ENCODE data around the gene ERGIC1.

ERGIC1 gene

GRCh38 chr5:172951371-172952033 lies 117.5 kb downstream of the ERGIC1 start:
- DNase-seq (ENCODE audit: extremely low read depth, low read depth) = no peak
- TF ChIP-seq, protein P1, sequence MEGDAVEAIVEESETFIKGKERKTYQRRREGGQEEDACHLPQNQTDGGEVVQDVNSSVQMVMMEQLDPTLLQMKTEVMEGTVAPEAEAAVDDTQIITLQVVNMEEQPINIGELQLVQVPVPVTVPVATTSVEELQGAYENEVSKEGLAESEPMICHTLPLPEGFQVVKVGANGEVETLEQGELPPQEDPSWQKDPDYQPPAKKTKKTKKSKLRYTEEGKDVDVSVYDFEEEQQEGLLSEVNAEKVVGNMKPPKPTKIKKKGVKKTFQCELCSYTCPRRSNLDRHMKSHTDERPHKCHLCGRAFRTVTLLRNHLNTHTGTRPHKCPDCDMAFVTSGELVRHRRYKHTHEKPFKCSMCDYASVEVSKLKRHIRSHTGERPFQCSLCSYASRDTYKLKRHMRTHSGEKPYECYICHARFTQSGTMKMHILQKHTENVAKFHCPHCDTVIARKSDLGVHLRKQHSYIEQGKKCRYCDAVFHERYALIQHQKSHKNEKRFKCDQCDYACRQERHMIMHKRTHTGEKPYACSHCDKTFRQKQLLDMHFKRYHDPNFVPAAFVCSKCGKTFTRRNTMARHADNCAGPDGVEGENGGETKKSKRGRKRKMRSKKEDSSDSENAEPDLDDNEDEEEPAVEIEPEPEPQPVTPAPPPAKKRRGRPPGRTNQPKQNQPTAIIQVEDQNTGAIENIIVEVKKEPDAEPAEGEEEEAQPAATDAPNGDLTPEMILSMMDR (IDR thresholded peaks at IDR 0.05; ENCODE audit: low read depth, low read length) = no peak

DNA sequence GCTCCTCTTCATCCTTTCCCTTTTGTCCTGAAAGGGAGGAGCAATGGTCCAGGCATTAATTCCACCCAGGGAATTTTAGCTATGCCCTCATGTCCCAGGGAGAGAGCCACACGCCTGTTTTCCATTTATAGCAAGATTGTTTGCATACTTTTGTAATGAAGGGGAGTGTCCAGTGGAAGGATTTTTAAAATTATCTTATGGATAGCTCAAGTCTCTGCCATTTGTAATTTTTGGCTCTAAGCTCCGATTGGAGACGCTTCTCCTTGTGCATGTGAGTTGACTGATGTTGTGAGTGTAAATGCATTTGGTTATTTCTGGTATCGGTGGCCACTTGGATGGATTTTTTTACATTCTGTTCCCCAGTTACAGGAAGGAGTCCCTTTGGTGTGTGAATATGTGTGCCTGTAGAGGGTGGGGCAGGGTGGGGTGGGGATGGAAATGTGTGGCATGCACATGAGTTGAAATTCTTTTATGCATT lies 118.0 kb downstream of the ERGIC1 start:
- DNase-seq (ENCODE audit: extremely low read depth, low read depth) = no peak

DNA sequence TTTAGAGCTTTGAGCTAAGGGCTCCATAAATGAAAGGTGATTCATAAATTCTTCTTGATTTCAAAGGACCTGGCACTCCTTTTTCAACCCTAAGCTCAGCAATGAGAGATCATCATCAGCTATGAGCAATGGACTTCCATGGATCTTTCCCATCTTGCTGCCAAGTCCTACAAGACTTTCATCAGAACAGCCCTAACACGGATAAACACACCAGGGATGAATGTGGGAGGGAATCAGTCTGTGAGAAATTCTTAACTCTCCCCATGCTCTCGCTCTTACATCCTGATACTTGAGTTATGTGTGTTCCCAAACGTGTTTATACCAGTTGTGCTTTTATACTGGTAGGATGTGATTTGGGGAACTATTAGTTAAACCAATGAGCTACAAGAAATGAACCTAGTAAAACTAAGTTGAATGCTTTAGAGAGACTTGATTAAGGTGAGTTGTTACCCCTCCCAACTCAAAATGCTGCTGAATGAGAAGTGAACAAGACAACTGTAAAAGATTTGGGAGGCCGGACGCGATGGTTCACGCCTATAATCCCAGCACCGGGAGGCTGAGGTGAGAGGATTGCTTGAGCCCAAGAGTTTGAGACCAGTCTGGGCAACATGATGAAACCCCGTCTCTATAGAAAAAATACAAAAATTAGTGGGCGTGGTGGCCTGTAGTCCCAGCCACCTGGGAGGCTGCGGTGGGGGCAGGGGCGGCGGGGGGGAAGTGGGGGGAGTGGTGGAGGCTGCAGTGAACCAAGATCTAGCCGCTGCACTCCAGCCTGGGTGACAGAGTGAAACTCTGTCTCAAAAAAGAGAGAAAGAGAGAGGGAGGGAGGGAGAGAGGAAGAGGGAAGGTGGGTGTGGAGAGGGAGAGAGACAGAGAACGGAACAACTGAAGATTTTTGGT lies 120.0 kb downstream of the ERGIC1 start:
- TF ChIP-seq, protein P1 (IDR thresholded peaks at IDR 0.05; ENCODE audit: low read depth, low read length) = no peak
- DNase-seq (ENCODE audit: extremely low read depth, low read depth) = peak; percentile 73

More for the DNA sequence above, 118.0 kb downstream of the ERGIC1 start:
- TF ChIP-seq, protein P1 (IDR thresholded peaks at IDR 0.05; ENCODE audit: low read depth, low read length) = no peak

GRCh38 chr5:172954751-172955159 lies 120.7 kb downstream of the ERGIC1 start:
- TF ChIP-seq, protein P1 (IDR thresholded peaks at IDR 0.05; ENCODE audit: low read depth, low read length) = no peak
- no peak for DNase-seq (ENCODE audit: extremely low read depth, low read depth)

DNA sequence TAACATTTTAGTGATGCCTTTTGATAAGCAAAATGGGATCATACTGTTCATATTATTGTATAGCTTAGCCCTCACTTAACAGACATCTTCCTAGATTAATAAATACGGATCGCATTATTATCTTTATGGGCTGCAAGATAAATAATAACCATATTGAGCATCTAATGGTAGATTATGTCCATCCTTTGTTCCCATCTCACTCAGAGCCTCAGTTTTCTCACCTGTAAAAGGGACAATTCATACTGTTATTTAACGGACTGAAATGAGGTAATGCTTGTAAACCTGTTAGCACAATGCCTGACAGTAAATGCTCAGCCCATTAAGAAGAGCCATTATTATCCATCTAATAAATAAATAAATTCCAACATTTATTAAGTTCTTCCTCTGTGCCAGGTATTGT lies 122.2 kb downstream of the ERGIC1 start:
- TF ChIP-seq, protein P1 (IDR thresholded peaks at IDR 0.05; ENCODE audit: low read depth, low read length) = no peak
- DNase-seq (ENCODE audit: extremely low read depth, low read depth) = no peak

GRCh38 chr5:172956936-172957335 lies 122.9 kb downstream of the ERGIC1 start:
- no peak for DNase-seq (ENCODE audit: extremely low read depth, low read depth)
- TF ChIP-seq, protein P1 (IDR thresholded peaks at IDR 0.05; ENCODE audit: low read depth, low read length) = no peak

- TF ChIP-seq, protein P1 (IDR thresholded peaks at IDR 0.05; ENCODE audit: low read depth, low read length) = no peak
- DNase-seq (ENCODE audit: extremely low read depth, low read depth) = no peak
Measured at GRCh38 chr5:172957458-172957857, 123.4 kb downstream of the ERGIC1 start.
